Kidney epithelial cell (primary cell): ENCODE data around the gene PRR14L. TPM values are rescaled to one million over a fixed set of nuclear protein-coding genes. Genes with fewer than 3 reads are reported as not detected.
"Not testable (repeated sequence)": the region's sequence is repeated elsewhere in the genome, so short reads cannot be mapped to it uniquely, and the experiment has no call there.

Experiments used
- DNase-seq: peaks from one replicate; pipeline ENCODE4 v3.0.0-alpha.2; 2010; ENCODE audit warnings: low read depth
- H3K27me3 ChIP-seq: 2 replicates; pipeline ENCODE4 v1.6.0; 2011; ENCODE audit warnings: low read length; ENCODE audit not compliant: control insufficient read depth, insufficient read depth
- H3K36me3 ChIP-seq: 2 replicates; pipeline ENCODE4 v1.5.1; 2011; ENCODE audit warnings: low read length; ENCODE audit not compliant: control insufficient read depth, insufficient read depth
- H3K4me3 ChIP-seq: 2 replicates; pipeline ENCODE4 v1.5.1; 2011; ENCODE audit warnings: low read depth, mild to moderate bottlenecking, control low read depth, low read length
- CTCF ChIP-seq: IDR thresholded peaks from 2 replicates; pipeline ENCODE4 v1.5.1; 2011; ENCODE audit warnings: mild to moderate bottlenecking, moderate library complexity, low read length, control low read depth, inconsistent platforms; ENCODE audit not compliant: insufficient read depth, poor library complexity, severe bottlenecking
- total RNA-seq: library from RNA; depleted of rRNA; stranded (reverse); fragments of >200 nt; gene quantifications from 2 replicates; pipeline ENCODE4 v1.2.3, GENCODE V29; 2015

PRR14L gene
- total RNA-seq, 1 donor from 2014 or later = 23.6 TPM

GRCh38 chr22:31662668-31663037 lies 87.3 kb downstream of the PRR14L start:
- Histone ChIP-seq H3K27me3 (no peaks in the 10 kb centered on the region), H3K36me3 (peaks cover 1% of the 10 kb centered on the region), H3K4me3 (peak overlapping the region; percentile 89)
- DNase-seq = no peak
- no peak for TF ChIP-seq CTCF

GRCh38 chr22:31661851-31662667 lies 87.9 kb downstream of the PRR14L start, which contains the start of gene PISD:
Gene PISD (minus strand): TSS chr22:31662215. CDS start chr22:31662208, 7 bp downstream.
- H3K36me3 ChIP-seq = peaks cover 1% of the 10 kb centered on the region
- no peak for TF ChIP-seq CTCF
- H3K4me3 ChIP-seq = peak within 1 kb of the TSS; percentile 89
- peak; percentile 89 for DNase-seq
- no peaks in the 10 kb centered on the region for H3K27me3 ChIP-seq

- peak; percentile 65 for DNase-seq
- H3K27me3 ChIP-seq, H3K36me3 ChIP-seq: not testable (repeated sequence)
- peak overlapping the region; percentile 89 for H3K4me3 ChIP-seq
Observed at GRCh38 chr22:31660860-31661341, 89.0 kb downstream of the PRR14L start.

- H3K4me3 ChIP-seq = no peak overlapping the region
- H3K27me3 ChIP-seq = no peaks in the 10 kb centered on the region
- DNase-seq = peak; percentile 54
- no peak for TF ChIP-seq CTCF
- H3K36me3 ChIP-seq = peaks cover 1% of the 10 kb centered on the region
Observed at GRCh38 chr22:31659246-31659645, 90.7 kb downstream of the PRR14L start.

DNA sequence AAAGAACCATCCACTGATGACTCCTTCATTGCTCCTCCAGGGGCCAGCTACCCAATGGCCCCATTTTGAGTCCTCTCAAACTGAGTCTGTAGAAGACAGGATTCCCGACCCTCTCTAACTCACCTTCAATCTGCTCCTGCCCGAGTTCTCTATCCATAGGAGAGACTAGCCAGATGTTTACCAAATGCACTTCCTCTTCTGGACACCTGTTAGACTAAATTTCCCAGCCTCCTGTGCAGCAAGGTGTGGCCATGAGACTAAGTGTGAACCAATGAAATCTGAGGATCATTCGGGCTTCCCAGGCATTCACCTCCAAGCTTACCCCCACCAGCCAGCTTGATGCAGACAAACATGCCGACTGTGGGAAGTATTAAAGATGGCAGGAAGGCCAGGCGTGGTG lies 95.5 kb downstream of the PRR14L start:
- no peak for TF ChIP-seq CTCF
- Histone ChIP-seq H3K4me3 (no peak overlapping the region), H3K27me3 (no peaks in the 10 kb centered on the region), H3K36me3 (peaks cover 1% of the 10 kb centered on the region)
- DNase-seq = no peak

DNA sequence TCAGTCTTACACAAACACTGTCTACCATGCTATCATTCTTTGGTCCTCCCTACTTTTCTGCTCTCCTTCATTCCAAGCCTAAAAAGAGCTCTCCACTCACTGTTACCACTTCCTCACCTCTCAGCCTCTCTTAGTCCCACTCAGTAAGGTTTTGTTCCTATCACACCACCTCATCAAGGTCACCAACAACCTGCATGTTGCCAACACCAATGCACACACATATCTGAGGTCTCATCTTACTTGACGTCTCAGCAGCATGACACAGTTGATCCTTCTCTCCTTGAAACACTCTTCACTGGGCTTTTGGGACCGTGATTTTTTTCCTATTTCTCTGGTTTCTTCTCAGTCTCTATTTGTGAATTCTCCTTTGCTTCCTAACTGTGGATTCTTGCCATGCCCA lies 96.0 kb downstream of the PRR14L start:
- no peak for DNase-seq
- no peak overlapping the region for H3K4me3 ChIP-seq
- TF ChIP-seq CTCF = no peak
- H3K36me3 ChIP-seq = peaks cover 1% of the 10 kb centered on the region
- no peaks in the 10 kb centered on the region for H3K27me3 ChIP-seq
